SK-MEL-5 (cell line): Measurements from ENCODE around the gene RNF5. TPM values are rescaled to one million over a fixed set of nuclear protein-coding genes. Genes with fewer than 3 reads are reported as not detected.
"Not testable (repeated sequence)": the region's sequence is repeated elsewhere in the genome, so short reads cannot be mapped to it uniquely, and the experiment has no call there.

ENCODE experiments used
- DNase-seq: peaks from one replicate; pipeline ENCODE4 v3.0.0-alpha.2; 2016; ENCODE audit warnings: low read depth, low spot score
- in situ Hi-C: cut with HindIII; loops from 2 replicates; pipeline ENCODE4 v1.10.0; 2016; ENCODE audit warnings: low sequenced_read_pairs, high pct_unique_total_duplicates, low pct_unique_long_range_greater_than_20kb
- total RNA-seq: library from RNA; depleted of rRNA; stranded (reverse); fragments of >200 nt; shearing (Covaris generic); gene quantifications from 2 replicates; pipeline ENCODE4 v1.2.3, GENCODE V29; 2014

RNF5 gene
- total RNA-seq, 1 experiment from 2014 or later, result 23.9 TPM

DNA sequence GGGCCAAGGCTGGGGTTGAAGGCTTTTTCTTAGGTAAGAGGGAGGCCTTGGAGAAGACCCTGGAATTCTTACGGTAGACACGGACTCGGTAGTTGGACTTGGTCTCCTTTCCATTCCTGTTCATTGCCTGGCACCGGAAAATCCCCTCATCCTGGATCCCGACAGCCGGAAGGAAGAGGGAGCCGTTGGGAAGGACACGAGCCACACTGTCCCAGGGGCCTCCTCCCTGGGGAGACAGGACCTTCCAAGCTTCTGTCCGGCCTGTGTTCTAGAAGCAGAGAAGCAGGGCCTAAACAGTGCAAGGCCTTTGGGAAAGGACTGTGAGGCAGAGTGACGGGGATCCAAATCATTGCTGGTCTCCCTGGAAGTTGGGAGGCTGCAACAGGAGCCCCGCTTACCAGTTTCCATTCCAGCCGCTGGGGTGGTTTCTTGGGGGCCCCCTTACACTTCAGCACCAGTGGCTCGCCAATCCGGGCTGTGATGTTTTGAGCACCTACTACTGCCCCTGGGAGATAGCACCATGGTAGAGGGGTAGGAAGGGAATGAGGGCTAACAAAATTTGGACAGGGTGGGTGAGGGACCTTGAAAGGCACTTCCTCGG lies 5.4 kb downstream of the RNF5 start:
- in situ Hi-C loops, result no loop called here
- DNase-seq, result no peak

DNA sequence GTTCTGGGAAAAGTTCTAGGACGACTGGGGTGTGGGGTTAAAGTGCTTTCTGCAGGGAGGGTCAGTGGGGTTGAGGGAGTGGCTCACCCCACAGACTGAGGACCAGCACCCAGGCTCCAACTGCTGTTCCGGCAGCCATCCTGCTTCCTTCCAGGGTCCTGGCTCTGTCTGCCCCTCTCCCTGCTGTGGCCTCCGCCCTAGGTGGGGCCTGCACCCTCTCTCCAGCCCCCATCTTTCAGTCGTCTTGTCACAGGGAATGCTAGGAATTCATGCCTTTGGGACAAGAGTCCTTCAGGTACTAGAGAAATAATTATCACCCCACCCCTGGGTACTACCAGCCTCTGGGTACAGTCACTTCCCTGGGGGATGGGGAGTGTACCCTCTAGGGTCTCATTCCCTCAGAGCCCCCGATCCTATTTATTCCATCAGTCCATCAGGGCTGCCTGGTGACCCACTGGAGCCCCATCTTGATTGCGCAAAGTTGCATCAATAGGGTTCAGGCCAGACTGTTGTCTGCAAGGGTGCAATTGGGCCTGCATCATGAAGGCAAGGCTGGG lies 6.0 kb downstream of the RNF5 start, which contains the start of gene AGER:
TSS of gene AGER (minus strand) at position 170 of the 557 bp plus-strand sequence. CDS start at position 139, 31 bp downstream.
- no peak for DNase-seq
- in situ Hi-C loops, result no loop called here

DNA sequence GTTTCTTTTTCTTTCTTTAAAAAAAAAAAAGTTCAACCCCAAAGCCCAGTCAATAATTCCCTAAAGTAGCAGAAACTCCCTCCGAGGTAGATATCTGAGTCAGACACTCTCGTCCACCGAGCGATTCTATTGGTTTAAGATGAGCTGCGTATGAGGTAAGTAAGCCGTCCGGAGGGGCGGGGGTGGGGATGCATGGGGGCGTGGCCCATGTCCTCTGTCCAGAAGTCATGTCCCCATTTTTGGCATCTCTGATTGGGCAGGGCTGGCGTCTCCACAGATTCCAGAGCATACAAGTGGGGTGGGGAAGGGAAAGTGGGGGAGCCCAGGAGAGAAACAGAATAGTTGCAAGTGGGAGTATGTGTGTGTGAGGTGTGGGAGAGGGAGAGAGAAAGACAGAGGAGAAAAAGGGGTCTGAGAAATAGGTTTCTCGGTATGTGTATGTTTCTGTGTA lies 7.5 kb downstream of the RNF5 start:
- DNase-seq, result peak; percentile 86
- in situ Hi-C loops, result not testable (repeated sequence)

DNA sequence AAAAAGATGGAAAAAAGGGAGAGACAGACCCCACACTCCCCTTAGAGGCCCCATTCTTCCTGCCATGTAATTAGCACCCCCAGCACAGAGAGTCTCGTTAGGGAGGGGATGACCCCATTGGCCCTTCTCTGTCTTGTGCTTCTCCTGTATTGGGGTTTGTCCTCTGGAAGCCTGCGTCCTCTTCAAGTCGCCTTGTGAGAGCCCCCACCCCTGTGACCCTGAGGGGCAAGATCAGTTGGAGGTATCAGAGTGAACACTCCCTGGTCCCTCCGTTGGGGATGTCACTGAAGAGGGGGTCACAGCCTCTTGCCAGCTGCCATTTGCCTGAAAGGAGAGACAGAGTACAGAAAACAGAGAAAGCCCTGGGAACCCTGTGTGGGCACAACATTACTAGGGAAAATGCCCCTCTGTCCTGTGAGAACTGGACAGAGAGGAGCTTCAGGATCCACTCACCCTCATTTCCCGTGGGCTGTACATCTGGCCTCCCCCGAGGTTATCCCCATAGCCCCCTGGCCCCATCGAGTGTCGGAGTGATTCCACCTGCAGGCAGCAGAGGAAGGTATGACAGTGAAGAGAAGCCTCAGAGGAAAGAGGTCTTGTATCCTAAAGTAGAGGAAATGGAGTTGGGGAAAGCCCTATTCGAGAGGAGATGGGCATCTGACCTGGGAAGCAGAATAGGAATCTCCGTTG lies 8.1 kb downstream of the RNF5 start:
- DNase-seq, in situ Hi-C loops: not testable (repeated sequence)

DNA sequence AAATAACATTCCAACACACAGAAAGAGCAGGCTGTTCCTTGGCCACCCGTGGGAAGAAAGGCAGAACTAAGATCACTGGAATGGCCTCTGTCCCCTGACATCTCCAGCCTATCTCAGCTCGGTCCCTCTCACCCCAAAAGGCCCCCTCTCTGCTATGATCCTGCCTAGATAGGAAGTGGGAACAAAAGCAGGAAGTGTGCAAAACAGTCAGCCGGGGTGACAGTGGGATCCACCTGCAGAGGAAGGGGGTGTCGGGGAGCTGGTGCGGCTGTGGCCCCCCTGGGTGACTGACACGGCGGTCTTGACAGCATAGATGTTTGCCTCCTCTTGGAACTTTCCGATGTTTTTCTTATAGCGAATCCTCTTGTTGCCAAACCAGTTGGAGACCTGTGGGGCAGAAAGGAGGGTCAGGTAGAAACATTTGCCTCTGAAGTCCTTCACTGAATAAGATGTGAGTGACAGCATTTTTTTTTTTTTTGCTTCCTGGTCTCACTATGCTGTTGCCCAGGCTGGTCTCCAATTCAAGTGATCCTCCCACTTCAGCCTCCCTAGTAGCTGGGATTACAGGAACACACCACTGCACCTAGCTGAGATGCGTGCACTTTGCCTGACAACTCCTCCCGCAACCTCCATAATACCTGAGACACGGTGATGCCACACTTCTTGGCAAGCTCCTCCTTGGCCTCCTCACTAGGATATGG lies 9.0 kb downstream of the RNF5 start:
- no peak for DNase-seq
- in situ Hi-C loops, result no loop called here

DNA sequence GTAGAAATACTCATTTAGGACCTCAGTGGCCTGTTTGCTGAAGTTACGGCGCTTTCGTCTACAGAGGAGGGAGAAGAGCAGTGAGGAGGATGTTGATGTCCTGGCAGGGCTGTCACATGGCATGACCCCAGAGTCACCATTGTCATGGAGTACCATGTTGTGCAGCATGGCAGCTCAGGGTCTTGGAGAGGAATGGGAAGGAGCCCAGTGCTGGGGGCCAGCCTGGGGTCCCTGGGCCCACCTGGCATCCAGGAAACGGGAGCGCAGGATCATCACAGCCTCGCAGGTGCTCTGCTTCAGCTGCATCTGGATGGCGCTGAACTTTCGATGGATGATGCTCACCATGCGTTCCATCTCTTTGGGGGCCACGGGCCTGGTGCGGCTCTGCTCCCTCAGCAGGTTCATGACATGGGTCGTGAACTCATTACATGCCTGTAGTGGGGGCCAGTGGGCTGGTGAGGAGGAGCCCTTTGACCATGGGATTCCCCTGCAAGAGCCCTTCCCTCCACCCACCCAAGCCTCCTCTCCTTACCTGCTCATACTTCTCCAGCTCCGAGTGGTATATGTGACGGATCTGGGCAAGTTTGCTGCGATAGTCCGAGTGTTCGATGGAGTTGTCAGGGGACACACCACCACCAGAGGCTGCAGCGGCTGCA lies 9.6 kb downstream of the RNF5 start:
- DNase-seq, in situ Hi-C loops: not testable (repeated sequence)

DNA sequence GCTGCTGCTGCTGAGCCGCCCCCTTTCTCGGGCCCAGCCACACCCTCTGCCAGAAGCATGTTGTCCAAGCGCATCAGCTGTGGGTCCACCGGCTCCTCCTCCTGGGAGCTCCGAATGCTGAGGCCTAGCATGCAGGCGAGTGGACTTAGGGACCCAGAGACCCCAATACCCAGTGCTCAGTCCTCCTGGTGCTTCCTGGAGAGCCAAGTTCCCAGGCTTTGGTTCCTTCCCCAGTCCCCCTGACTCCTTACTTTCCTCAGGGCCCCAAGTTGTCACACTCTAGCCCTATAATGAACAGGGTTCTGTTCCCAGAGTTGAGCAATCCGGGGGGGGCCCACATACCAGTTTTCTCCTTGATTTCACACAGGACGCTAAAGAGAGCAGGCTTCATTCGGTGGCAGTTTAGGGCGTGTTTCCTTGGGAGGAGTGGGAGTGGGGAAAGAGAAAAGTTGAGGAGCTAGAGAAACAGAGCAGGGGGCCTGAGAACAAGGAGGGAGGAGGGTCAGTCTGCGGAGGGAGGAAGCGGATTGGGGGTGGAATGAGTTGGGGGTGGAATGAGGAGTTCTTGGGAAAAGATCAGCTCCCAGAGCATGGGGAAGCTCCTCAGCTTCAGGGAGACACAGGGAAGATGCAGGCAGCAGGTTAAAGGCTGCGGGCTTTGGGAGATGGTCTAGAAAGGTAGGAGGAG lies 10.3 kb downstream of the RNF5 start:
- in situ Hi-C loops, result no loop called here
- DNase-seq, result no peak

DNA sequence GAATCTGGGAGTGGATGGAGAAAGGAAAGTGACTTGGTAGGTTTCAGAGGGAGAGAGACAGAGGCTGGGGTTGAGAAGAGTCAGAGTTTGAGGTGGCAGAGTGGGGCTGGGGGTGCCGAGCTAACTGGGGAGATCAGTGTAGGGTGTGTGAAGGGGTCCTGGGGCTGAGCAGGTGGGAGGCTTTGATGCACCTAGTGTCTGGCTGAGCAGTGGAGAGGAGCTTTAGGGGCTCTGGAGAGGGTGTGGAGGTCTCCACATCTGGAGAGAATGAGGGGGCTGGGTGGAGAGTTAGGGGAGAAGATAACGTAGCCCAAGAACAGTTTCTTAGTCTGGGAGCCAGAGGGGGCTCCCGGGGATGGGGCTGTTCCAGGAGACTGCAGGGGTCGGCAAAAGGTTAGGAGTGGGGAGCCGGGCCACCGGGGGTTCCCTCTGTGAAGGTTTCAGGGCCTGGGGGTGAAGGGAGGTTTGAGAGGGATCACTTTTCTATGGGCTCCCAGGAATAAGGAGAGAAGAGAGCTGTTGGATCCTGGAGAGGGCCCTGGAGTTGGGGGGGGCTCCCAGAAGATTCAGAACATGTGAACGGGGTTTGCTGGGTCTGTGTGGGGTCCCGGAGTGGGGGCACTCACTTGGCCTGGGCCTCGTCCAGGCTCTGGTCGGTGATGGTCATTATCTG lies 11.0 kb downstream of the RNF5 start:
- in situ Hi-C loops, result no loop called here
- DNase-seq, result no peak

DNA sequence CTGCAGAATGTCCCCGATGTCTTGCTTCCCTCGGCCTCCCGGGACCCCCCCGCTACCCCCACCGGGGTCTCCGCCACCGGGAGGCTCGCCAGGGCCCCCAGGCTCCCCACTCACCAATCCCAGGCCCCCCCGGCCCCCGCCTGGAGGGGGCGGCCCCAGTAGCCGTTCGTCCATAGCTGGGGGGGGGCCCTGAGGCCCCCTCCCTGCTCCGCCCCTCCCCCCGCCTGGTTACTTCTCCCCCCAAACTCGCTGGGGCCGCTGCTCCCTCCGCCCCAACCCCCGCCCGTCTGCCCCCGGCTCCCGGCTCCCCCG lies 11.5 kb downstream of the RNF5 start:
- no peak for DNase-seq
- in situ Hi-C loops, result no loop called here

DNA sequence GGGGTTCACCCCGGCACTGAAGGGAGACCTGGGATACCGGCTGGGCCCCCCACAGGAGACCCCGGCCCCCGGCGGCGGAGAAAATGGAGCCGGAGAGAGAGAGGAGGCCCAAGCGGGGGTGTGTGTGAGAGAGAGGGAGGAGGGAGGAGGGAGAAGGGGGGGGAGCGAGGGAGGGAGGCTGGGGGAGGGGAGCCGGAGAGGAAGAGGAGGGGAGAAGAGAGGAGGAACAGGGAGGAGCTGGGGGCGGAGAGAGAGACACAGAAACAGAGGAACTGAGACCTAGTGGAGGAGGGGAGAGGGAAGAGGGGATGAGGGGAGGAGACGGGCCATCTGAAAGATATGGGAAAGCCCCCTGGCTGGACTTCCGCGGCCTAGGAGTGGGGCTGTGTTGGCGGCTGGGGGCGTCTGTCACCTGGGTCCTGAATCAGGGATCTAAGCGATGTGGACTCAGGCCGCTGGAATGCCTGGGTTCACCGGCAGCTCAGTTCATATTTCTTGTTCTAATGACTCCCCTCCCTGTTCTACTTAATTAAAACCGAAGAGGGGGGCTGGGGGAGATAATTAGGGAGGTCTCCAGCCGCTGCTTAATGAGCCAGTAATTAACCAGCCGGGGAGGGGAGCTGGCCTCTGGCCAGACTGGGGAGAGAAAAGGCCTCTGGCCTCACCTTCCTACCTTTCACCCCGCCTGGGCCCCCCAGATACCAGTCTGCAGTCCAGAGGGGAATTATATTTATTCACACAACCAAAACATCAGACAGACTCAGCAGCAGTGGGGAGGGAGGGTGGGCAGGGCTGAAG lies 12.0 kb downstream of the RNF5 start, which contains the start of gene PBX2:
TSS of gene PBX2 (minus strand) at position 149 of the 798 bp plus-strand sequence. CDS start 287 bp downstream, outside the sequence.
- in situ Hi-C loops, result no loop called here
- DNase-seq, result peak; percentile 84

DNA sequence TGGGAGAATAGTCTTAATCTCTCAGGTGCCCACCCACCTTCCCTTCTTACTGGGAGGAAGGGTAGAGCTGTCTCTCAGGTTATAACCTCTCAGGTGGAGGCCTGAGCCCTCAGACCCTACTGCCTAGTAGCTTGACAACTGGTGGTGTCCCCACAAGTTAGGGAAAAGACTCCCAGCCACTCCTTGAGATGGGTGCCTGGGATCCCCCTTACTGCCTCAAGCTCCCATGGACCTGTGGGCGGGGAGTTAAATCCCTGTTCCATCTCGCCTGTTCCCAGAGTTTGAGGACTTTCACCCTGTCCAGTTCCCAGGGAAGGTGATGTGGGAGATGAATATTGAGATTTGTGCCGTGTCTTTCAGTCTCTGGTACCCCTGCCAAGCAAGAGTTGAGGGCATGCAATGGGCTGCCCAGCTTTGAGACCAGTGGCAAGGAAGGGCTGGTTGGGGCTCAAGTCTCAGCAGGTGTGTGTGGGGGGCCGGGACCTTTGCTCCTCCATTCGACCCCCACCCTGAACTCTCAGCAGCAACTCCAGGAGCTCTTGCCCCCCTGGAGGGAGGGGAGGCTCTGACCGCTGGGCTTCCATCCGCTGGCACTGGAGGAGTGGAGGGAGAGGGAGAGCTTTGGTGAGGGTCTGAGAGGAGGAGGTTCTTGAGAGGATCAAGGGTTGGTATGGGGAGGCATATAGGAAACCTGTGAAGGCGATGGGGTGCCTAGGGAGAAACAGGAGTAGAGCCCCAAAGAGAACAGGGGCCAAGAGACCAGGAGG lies 12.9 kb downstream of the RNF5 start:
- in situ Hi-C loops, result no loop called here
- DNase-seq, result no peak

DNA sequence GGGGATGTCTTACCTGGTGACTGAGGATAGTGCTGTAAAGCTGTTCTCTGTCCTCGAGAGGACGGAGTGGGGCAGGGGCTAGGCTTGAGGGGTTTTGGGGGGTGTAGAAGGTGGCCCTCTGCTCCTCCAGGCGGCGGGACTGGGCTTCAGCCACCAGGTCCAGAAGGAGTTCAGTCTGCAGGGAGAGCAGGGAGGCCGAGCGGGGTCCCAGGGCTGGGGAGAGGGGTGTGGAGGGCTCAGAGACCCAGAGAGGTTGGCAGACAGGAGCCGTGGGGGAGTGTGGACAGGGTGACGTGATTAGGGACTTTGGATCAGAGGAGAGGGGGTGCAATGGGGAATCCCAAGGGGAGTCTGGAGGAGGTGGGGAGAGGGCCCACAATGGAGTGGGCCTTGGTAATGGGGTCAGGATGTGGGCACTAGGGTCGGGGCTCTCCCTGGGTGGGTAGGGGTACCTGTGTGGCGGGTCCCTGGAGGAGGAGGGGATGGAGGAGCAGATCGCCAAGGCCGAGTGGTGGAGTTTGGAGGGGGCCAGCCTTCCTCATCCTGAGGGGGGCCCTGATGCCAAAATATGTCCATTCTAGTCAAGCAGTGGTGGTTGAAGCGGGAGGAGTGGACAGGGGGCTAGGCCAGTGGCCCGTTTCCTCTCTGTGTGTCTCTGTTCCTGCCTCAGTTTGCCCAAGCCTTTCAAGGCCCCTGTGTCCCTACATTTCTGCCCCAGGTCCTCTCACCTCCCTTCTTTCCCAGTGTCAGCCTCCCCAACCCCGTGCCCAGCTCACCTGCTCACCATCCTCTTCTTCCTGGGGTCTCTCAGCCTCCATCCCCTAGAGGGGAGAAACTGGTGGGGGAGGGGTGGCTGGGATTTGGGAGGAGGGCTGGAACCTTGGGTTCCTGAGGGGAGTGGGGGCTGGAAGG lies 13.7 kb downstream of the RNF5 start:
- in situ Hi-C loops, result no loop called here
- DNase-seq, result no peak

DNA sequence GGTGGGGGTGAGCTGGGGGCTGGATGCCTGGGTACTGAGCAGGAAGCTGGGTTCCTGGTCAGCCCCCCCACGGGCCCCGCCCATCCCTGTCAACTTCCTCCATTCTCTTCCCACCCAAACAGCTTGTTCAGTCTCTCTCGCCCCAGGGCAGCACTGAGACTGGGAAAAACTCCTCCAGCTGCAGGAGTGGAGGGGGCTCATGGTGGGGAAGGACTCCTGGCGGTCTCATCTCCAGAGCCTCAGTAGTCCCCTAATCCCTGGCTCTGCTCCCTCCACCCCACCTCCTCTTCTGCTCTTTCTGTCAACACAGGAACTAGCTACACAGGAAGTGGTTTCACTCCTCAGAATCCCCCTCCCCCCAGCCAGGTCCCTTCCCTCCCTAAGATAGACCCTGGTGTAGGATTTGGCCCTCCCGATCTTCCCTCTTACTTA lies 14.4 kb downstream of the RNF5 start, which contains the start of gene GPSM3:
TSS of gene GPSM3 (minus strand) at position 36 of the 432 bp plus-strand sequence. CDS start 130 bp downstream, outside the sequence.
- in situ Hi-C loops, result no loop called here
- DNase-seq, result no peak

DNA sequence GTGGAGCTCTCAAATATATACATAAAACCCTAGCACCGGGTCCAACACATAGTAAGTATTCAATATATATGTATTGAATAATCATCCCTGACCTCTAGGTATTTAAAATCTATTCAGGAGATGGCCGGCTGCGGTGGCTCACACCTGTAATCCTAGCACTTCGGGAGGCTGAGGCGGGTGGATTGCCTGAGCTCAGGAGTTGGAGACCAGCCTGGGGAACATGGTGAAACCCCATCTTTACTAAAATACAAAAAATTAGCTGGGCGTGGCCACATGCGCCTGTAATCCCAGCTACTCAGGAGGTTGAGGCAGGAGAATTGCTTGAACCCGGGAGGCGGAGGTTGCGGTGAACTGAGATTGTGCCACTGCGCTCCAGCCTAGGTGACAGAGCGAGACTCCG lies 14.9 kb downstream of the RNF5 start:
- DNase-seq, in situ Hi-C loops: not testable (repeated sequence)
